DOHH2 (cell line): ENCODE measurements around the gene ADGRB3.

ENCODE experiments used
- H3F3A ChIP-seq: fragments of 200-600 bp; sonication (generic), shearing (Covaris generic); 2 replicates; pipeline ENCODE4 v1.6.0; 2016; ENCODE audit warnings: antibody characterized with exemption, mild to moderate bottlenecking; ENCODE audit not compliant: control insufficient read depth, insufficient read depth
- H3K27ac ChIP-seq: fragments of 200-600 bp; sonication (generic); 2 replicates; pipeline ENCODE4 v1.5.1; 2014; ENCODE audit warnings: low read depth, mild to moderate bottlenecking, low read length, moderate library complexity
- H3K27me3 ChIP-seq: fragments of 200-600 bp; sonication (generic); 2 replicates; pipeline ENCODE4 v1.6.1; 2014; ENCODE audit warnings: mild to moderate bottlenecking, low read length, mixed read lengths; ENCODE audit not compliant: control insufficient read depth
- H3K36me3 ChIP-seq: fragments of 200-600 bp; sonication (generic); 2 replicates; pipeline ENCODE4 v1.6.1; 2014; ENCODE audit warnings: mild to moderate bottlenecking, low read length, moderate library complexity, mixed read lengths; ENCODE audit not compliant: control insufficient read depth
- H3K4me1 ChIP-seq: fragments of 200-600 bp; sonication (generic); 2 replicates; pipeline ENCODE4 v1.6.1; 2014; ENCODE audit warnings: mild to moderate bottlenecking, low read length, mixed read lengths; ENCODE audit not compliant: control insufficient read depth
- H3K4me2 ChIP-seq: fragments of 200-600 bp; sonication (generic); 2 replicates; pipeline ENCODE4 v1.6.0; 2014; ENCODE audit warnings: mild to moderate bottlenecking, low read length, moderate library complexity
- H3K4me3 ChIP-seq: fragments of 200-600 bp; sonication (generic); 2 replicates; pipeline ENCODE4 v1.5.1; 2014; ENCODE audit warnings: mild to moderate bottlenecking, low read length, mixed read lengths
- H3K79me2 ChIP-seq: fragments of 200-600 bp; sonication (generic); 2 replicates; pipeline ENCODE4 v1.6.1; 2014; ENCODE audit warnings: mild to moderate bottlenecking, low read length, mixed read lengths; ENCODE audit not compliant: control insufficient read depth
- H3K9me2 ChIP-seq: fragments of 200-600 bp; sonication (generic); replicated peaks from 2 replicates; pipeline ENCODE4 v1.6.1; 2014; ENCODE audit warnings: mild to moderate bottlenecking, low read length, mixed read lengths; ENCODE audit not compliant: control insufficient read depth
- H3K9me3 ChIP-seq: fragments of 200-600 bp; sonication (generic); 2 replicates; pipeline ENCODE4 v1.6.1; 2014; ENCODE audit warnings: antibody characterized with exemption, low read length, mixed read lengths; ENCODE audit not compliant: control insufficient read depth, insufficient read depth
- H4K20me1 ChIP-seq: fragments of 200-600 bp; sonication (generic); 2 replicates; pipeline ENCODE4 v1.6.0; 2014; ENCODE audit warnings: low read depth, mild to moderate bottlenecking, antibody characterized with exemption, low read length, moderate library complexity; ENCODE audit not compliant: control insufficient read depth, insufficient read depth
- CTCF ChIP-seq: fragments of 200-600 bp; sonication (generic); IDR thresholded peaks from one replicate; pipeline ENCODE4 v1.5.1; 2014; ENCODE audit warnings: antibody characterized with exemption, mild to moderate bottlenecking, low read depth, low read length; ENCODE audit not compliant: poor library complexity, severe bottlenecking
- EZH2phosphoT487 ChIP-seq: fragments of 200-600 bp; sonication (generic); IDR thresholded peaks from 2 replicates; pipeline ENCODE4 v1.6.1; 2017; ENCODE audit warnings: borderline replicate concordance, mild to moderate bottlenecking, antibody characterized with exemption, low read length, moderate library complexity, mixed read lengths

The ADGRB3 gene

GRCh38 chr6:69263297-69263696 lies 628.2 kb downstream of the ADGRB3 start:
- H4K20me1 ChIP-seq = no peaks in the 10 kb centered on the region
- no peak overlapping the region for H3K4me2 ChIP-seq

GRCh38 chr6:69265090-69265489 lies 630.0 kb downstream of the ADGRB3 start:
- Histone ChIP-seq H3K4me2 (no peak overlapping the region), H4K20me1 (no peaks in the 10 kb centered on the region), H3K36me3 (no peaks in the 10 kb centered on the region), H3K79me2 (no peaks in the 10 kb centered on the region), H3K9me2 (no peaks in the 10 kb centered on the region), H3K4me1 (no peaks in the 10 kb centered on the region), H3K27ac (no peak overlapping the region), H3K9me3 (no peaks in the 10 kb centered on the region), H3F3A (no peaks in the 10 kb centered on the region), H3K27me3 (no peaks in the 10 kb centered on the region), H3K4me3 (no peak overlapping the region)
- TF ChIP-seq CTCF = no peak
- TF ChIP-seq EZH2phosphoT487 = no peak

More at GRCh38 chr6:69263297-69263696, 628.2 kb downstream of the ADGRB3 start:
- H3K4me3 ChIP-seq = no peak overlapping the region
- H3K9me3 ChIP-seq = no peaks in the 10 kb centered on the region
- no peaks in the 10 kb centered on the region for H3K27me3 ChIP-seq
- H3K27ac ChIP-seq = no peak overlapping the region
- TF ChIP-seq CTCF (no peak), EZH2phosphoT487 (no peak)
- no peaks in the 10 kb centered on the region for H3K36me3 ChIP-seq
- no peaks in the 10 kb centered on the region for H3F3A ChIP-seq
- H3K9me2 ChIP-seq = no peaks in the 10 kb centered on the region; the same call in 1 of the 2 replicates
- no peaks in the 10 kb centered on the region for H3K4me1 ChIP-seq
- no peaks in the 10 kb centered on the region for H3K79me2 ChIP-seq

GRCh38 chr6:69265706-69266105 lies 630.6 kb downstream of the ADGRB3 start:
- Histone ChIP-seq H3K27me3 (no peaks in the 10 kb centered on the region), H3K9me3 (no peaks in the 10 kb centered on the region)

More at GRCh38 chr6:69265706-69266105, 630.6 kb downstream of the ADGRB3 start:
- Histone ChIP-seq H3K27ac (no peak overlapping the region), H3F3A (no peaks in the 10 kb centered on the region), H3K4me2 (no peak overlapping the region), H3K79me2 (no peaks in the 10 kb centered on the region), H3K4me1 (no peaks in the 10 kb centered on the region), H3K36me3 (no peaks in the 10 kb centered on the region), H3K9me2 (no peaks in the 10 kb centered on the region), H3K4me3 (no peak overlapping the region), H4K20me1 (no peaks in the 10 kb centered on the region)
- TF ChIP-seq EZH2phosphoT487 (no peak), CTCF (no peak)
